Thyroid gland (tissue), 4 donors: Measurements from ENCODE around the gene PAPLN.

Experiments used
- POLR2A ChIP-seq, 2 donors: fragments of 450-650 bp; IDR thresholded peaks; one replicate each; pipeline ENCODE4 v1.6.1; 2017; ENCODE audit warnings: antibody characterized with exemption in 2 of 2, mild to moderate bottlenecking in 2 of 2, moderate library complexity in 1 of 2
- TF ChIP-seq, protein P1 (sequence below), 6 experiments: fragments of 200-600 bp in 3 of 6; fragments of 450-650 bp in 3 of 6; sonication (generic) in 3 of 6; IDR thresholded peaks; one replicate each; pipeline ENCODE4 v1.5.1; 2016 to 2019; ENCODE audit warnings: antibody characterized with exemption in 6 of 6, mild to moderate bottlenecking in 2 of 6, inconsistent platforms in 1 of 6, moderate library complexity in 1 of 6

- TF ChIP-seq, protein P1, sequence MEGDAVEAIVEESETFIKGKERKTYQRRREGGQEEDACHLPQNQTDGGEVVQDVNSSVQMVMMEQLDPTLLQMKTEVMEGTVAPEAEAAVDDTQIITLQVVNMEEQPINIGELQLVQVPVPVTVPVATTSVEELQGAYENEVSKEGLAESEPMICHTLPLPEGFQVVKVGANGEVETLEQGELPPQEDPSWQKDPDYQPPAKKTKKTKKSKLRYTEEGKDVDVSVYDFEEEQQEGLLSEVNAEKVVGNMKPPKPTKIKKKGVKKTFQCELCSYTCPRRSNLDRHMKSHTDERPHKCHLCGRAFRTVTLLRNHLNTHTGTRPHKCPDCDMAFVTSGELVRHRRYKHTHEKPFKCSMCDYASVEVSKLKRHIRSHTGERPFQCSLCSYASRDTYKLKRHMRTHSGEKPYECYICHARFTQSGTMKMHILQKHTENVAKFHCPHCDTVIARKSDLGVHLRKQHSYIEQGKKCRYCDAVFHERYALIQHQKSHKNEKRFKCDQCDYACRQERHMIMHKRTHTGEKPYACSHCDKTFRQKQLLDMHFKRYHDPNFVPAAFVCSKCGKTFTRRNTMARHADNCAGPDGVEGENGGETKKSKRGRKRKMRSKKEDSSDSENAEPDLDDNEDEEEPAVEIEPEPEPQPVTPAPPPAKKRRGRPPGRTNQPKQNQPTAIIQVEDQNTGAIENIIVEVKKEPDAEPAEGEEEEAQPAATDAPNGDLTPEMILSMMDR (IDR thresholded peaks at IDR 0.05), result no peak
- no peak for TF ChIP-seq POLR2A (IDR thresholded peaks at IDR 0.05)
These were observed 48.7 kb downstream of the PAPLN start for GRCh38 chr14:73285979-73286378.
